HFFc6 (cell line): ENCODE data around the gene GRIK1. TPM values are rescaled to one million over a fixed set of nuclear protein-coding genes. Genes with fewer than 3 reads are reported as not detected.

Source experiments
- DNase-seq: peaks from one replicate; pipeline ENCODE4 v3.0.0-alpha.2; 2018
- H3K27ac Mint-ChIP-seq: 2 replicates; pipeline ENCODE4 v1.8.0; 2020; ENCODE audit warnings: mild to moderate bottlenecking, mixed read lengths
- H3K27me3 Mint-ChIP-seq: 2 replicates; pipeline ENCODE4 v1.8.0; 2021; ENCODE audit warnings: mild to moderate bottlenecking, moderate library complexity, mixed read lengths; ENCODE audit not compliant: insufficient read depth
- H3K36me3 Mint-ChIP-seq: 2 replicates; pipeline ENCODE4 v1.8.0; 2021; ENCODE audit warnings: low read depth, mixed read lengths
- H3K4me1 Mint-ChIP-seq: 2 replicates; pipeline ENCODE4 v1.8.0; 2020; ENCODE audit warnings: low read depth, mixed read lengths
- H3K4me3 Mint-ChIP-seq: 2 replicates; pipeline ENCODE4 v1.8.0; 2020; ENCODE audit warnings: mild to moderate bottlenecking, moderate library complexity, mixed read lengths
- H3K9me3 Mint-ChIP-seq: 2 replicates; pipeline ENCODE4 v1.8.0; 2020; ENCODE audit warnings: mild to moderate bottlenecking, mixed read lengths
- total RNA-seq, 6 experiments: library from RNA; stranded (reverse); fragmentation: NEBNext Ultra II Directional; extraction: Animal tissue kit (Norgen Biotek cat#: 25700); gene quantifications; 2 replicates in 1 of 6; 3 replicates in 5 of 6; pipeline ENCODE4 v1.2.3, GENCODE V29; 2021
- TF ChIP-seq, protein P1 (sequence below): fragments of 200-600 bp; sonication (generic); IDR thresholded peaks from 2 replicates; pipeline ENCODE4 v1.5.0; 2021; ENCODE audit warnings: antibody characterized with exemption, mild to moderate bottlenecking

GRIK1 gene
- total RNA-seq, 6 experiments from 2014 or later: not detected

- peaks cover 1% of the 10 kb centered on the region; the same call in 1 of the 2 replicates for H3K27me3 Mint-ChIP-seq
Observed at GRCh38 chr21:29793712-29794111, 146.1 kb downstream of the GRIK1 start.

DNA sequence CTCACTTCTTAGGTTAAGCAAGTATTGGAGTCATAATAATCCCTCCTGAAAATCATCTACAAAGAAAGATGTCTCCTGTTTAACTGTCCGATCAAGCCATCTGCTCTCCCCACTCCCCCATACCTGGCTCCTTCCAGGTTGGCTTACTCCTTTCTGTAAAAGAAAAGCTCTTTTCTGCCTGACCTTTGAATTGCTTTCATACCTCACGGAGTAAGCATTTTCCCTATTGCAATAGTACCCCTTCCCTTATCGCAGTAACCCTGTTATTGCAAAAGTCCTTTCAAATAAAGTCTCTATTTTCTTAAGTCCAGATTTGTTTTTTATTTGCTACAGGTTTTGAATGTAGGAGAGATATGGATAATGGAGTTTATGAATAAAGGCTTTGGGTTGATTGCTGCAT is 150.4 kb downstream of the GRIK1 start:
- Mint-ChIP-seq H3K4me1 (no peaks in the 10 kb centered on the region), H3K36me3 (no peaks in the 10 kb centered on the region)

More at GRCh38 chr21:29793712-29794111, 146.1 kb downstream of the GRIK1 start:
- Mint-ChIP-seq H3K4me3 (no peak overlapping the region), H3K36me3 (no peaks in the 10 kb centered on the region; the same call in 1 of the 2 replicates), H3K27ac (no peak overlapping the region), H3K9me3 (peaks cover 19% of the 10 kb centered on the region), H3K4me1 (no peaks in the 10 kb centered on the region)
- DNase-seq: no peak
- TF ChIP-seq, protein P1, sequence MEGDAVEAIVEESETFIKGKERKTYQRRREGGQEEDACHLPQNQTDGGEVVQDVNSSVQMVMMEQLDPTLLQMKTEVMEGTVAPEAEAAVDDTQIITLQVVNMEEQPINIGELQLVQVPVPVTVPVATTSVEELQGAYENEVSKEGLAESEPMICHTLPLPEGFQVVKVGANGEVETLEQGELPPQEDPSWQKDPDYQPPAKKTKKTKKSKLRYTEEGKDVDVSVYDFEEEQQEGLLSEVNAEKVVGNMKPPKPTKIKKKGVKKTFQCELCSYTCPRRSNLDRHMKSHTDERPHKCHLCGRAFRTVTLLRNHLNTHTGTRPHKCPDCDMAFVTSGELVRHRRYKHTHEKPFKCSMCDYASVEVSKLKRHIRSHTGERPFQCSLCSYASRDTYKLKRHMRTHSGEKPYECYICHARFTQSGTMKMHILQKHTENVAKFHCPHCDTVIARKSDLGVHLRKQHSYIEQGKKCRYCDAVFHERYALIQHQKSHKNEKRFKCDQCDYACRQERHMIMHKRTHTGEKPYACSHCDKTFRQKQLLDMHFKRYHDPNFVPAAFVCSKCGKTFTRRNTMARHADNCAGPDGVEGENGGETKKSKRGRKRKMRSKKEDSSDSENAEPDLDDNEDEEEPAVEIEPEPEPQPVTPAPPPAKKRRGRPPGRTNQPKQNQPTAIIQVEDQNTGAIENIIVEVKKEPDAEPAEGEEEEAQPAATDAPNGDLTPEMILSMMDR: no peak

DNA sequence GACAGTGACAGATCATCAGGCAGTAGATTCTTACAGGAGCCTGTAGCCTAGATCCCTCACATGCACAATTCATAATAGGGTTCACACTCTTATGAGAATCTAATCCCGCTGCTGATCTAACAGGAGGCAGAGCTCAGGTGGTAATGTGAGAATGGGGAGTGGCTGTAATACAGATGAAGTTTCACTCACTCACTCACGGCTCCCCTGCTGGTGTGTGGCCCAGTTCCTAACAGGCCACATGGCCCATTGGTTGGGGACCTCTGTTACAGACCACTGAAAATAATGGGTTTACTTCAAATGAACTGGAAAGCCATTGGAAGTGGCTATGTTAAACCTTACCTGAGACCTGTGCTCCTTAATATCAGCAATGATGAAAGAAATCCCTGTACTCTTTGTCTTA is 151.0 kb downstream of the GRIK1 start:
- Mint-ChIP-seq H3K4me1 (no peaks in the 10 kb centered on the region), H3K27ac (no peak overlapping the region), H3K27me3 (peaks cover 1% of the 10 kb centered on the region), H3K9me3 (peaks cover 30% of the 10 kb centered on the region), H3K4me3 (no peak overlapping the region), H3K36me3 (no peaks in the 10 kb centered on the region)
- TF ChIP-seq, protein P1: no peak
- no peak for DNase-seq

More for the DNA sequence above, 150.4 kb downstream of the GRIK1 start:
- Mint-ChIP-seq H3K27ac (no peak overlapping the region), H3K9me3 (peaks cover 30% of the 10 kb centered on the region), H3K27me3 (peaks cover 1% of the 10 kb centered on the region), H3K4me3 (no peak overlapping the region)
- DNase-seq: no peak
- TF ChIP-seq, protein P1: no peak

- no peak overlapping the region for H3K27ac Mint-ChIP-seq
- peaks cover 1% of the 10 kb centered on the region for H3K27me3 Mint-ChIP-seq
- no peaks in the 10 kb centered on the region for H3K36me3 Mint-ChIP-seq
- H3K4me3 Mint-ChIP-seq: no peak overlapping the region
- TF ChIP-seq, protein P1: no peak
- H3K4me1 Mint-ChIP-seq: no peaks in the 10 kb centered on the region
- H3K9me3 Mint-ChIP-seq: peaks cover 30% of the 10 kb centered on the region
- DNase-seq: no peak
Observed at GRCh38 chr21:29787361-29787909, 152.4 kb downstream of the GRIK1 start.

DNA sequence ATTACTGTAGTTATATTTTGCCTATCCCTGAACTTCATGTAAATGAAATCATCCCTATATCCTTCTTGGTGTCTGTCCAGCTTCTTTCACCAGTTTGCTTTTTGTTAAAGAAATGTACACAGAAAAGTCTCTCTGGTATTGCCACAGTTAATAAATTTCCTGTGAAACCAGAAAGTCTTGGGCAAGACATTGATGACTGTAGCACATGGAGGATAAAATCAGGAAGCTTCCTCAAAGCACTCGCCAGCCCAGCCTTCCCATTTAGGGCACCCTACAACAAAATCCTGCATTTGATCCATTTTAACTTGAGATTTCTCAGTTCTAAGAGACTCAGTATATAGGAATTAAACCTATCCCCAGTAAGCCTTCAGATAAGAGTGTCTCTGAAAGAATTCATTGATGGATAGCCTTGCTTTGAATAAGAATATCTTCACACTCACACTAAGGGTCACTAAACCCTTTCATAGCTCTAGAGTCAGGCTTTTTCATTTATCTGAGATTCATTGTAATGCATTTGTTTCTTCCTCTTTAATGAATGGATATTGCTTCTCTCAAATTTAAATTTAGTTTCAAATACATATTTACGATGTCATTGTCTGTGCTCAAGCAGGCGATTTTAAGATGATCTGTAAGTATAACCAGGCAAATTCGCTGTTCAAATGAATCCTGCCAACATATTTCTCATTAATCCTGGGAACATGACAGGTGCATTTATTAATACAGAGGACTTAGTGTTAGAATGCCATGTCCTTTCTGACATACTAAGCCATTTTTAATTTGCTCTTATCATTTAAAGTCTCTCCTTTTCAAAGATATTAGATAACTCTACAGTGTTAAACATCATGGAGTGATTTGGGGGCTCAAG is 153.1 kb downstream of the GRIK1 start:
- Mint-ChIP-seq H3K4me3 (no peak overlapping the region), H3K9me3 (peaks cover 30% of the 10 kb centered on the region), H3K27ac (no peak overlapping the region), H3K27me3 (peaks cover 1% of the 10 kb centered on the region), H3K4me1 (no peaks in the 10 kb centered on the region), H3K36me3 (no peaks in the 10 kb centered on the region)
- no peak for DNase-seq
- TF ChIP-seq, protein P1: no peak
